H1 (cell line): Measurements from ENCODE around the gene DIABLO. TPM values are rescaled to one million over a fixed set of nuclear protein-coding genes. Genes with fewer than 3 reads are reported as not detected.

Source experiments
- CTCF ChIA-PET: fragments of 300-600 bp; sonication (Branson Sonifier 250); formaldehyde crosslinking; loops from one replicate; lab custom pipeline; 2021; ENCODE audit not compliant: partially characterized antibody; lab: Charles Lee
- POLR2A ChIA-PET: fragments of 300-600 bp; sonication (Branson Sonifier 250); formaldehyde crosslinking; loops from one replicate; lab custom pipeline; 2021; ENCODE audit warnings: inconsistent platforms; ENCODE audit not compliant: partially characterized antibody; lab: Charles Lee
- DNase-seq, 2 experiments: peaks; one replicate each; pipeline versions ENCODE4 v3.0.0 to v3.0.0-alpha.2; 2010 to 2022; ENCODE audit warnings: low spot score in 2 of 2, low read depth in 1 of 2, mixed read lengths in 1 of 2
- FAIRE-seq: peaks from 2 replicates; lab custom pipeline; 2011; peaks lifted over from hg19 to GRCh38; lab: Jason Lieb, UNC
- H2AFZ ChIP-seq: 2 replicates; pipeline ENCODE4 v1.8.1; 2012; ENCODE audit warnings: low read length, inconsistent platforms
- H2AK5ac ChIP-seq: 2 replicates; pipeline ENCODE4 v1.6.1; 2013; ENCODE audit warnings: low read depth, low read length
- H2BK120ac ChIP-seq: replicated peaks from 2 replicates; pipeline ENCODE3; 2013; ENCODE audit warnings: low read depth, low read length, inconsistent platforms
- H2BK12ac ChIP-seq: 2 replicates; pipeline ENCODE4 v1.6.1; 2013; ENCODE audit warnings: low read depth, low read length
- H2BK15ac ChIP-seq: 2 replicates; pipeline ENCODE4 v1.6.1; 2013; ENCODE audit warnings: low read length
- H2BK20ac ChIP-seq: 2 replicates; pipeline ENCODE4 v1.6.1; 2013; ENCODE audit warnings: low read length
- H2BK5ac ChIP-seq: 2 replicates; pipeline ENCODE4 v1.6.1; 2013; ENCODE audit warnings: low read depth, low read length
- H3K14ac ChIP-seq: 2 replicates; pipeline ENCODE4 v1.6.1; 2013; ENCODE audit warnings: inconsistent platforms; ENCODE audit not compliant: insufficient read length
- H3K18ac ChIP-seq: 2 replicates; pipeline ENCODE4 v1.6.1; 2013; ENCODE audit warnings: low read length; ENCODE audit errors: extremely low read depth
- H3K23ac ChIP-seq: 2 replicates; pipeline ENCODE4 v1.6.1; 2013; ENCODE audit warnings: inconsistent platforms; ENCODE audit not compliant: insufficient read length
- H3K23me2 ChIP-seq: 2 replicates; pipeline ENCODE4 v1.6.1; 2013; ENCODE audit warnings: low read depth, low read length
- H3K27ac ChIP-seq: 2 replicates; pipeline ENCODE4 v1.6.1; 2011; ENCODE audit warnings: low read depth, low read length, inconsistent platforms
- H3K27me3 ChIP-seq, 4 experiments: replicated peaks in 1 of 4; 1 replicate in 1 of 4; 2 replicates in 3 of 4; pipeline versions ENCODE4 v1.6.1 to v1.8.1; 2011 to 2013; ENCODE audit warnings: low read length in 3 of 4, mild to moderate bottlenecking in 3 of 4, inconsistent platforms in 2 of 4, mixed read lengths in 2 of 4, moderate library complexity in 1 of 4; ENCODE audit not compliant: control insufficient read depth in 3 of 4, insufficient read depth in 3 of 4; ENCODE audit errors: extremely low read depth in 1 of 4
- H3K36me3 ChIP-seq, 4 experiments: 2 replicates each; pipeline versions ENCODE4 v1.6.1 to v1.8.1; 2011 to 2013; ENCODE audit warnings: mild to moderate bottlenecking in 4 of 4, low read length in 3 of 4, moderate library complexity in 2 of 4, control low read depth in 1 of 4, inconsistent platforms in 1 of 4; ENCODE audit not compliant: insufficient read depth in 4 of 4, control insufficient read depth in 2 of 4
- H3K4ac ChIP-seq: replicated peaks from 2 replicates; pipeline ENCODE3; 2013; ENCODE audit warnings: low read length, low read depth, mixed read lengths, inconsistent platforms; ENCODE audit not compliant: insufficient read length
- H3K4me1 ChIP-seq, 4 experiments: replicated peaks in 1 of 4; 1 replicate in 1 of 4; 2 replicates in 3 of 4; pipeline versions ENCODE4 v1.6.1 to v1.8.1; 2011 to 2013; ENCODE audit warnings: low read length in 3 of 4, inconsistent platforms in 2 of 4, mixed read lengths in 1 of 4; ENCODE audit not compliant: insufficient read depth in 4 of 4, control insufficient read depth in 3 of 4
- H3K4me2 ChIP-seq, 2 experiments: 2 replicates each; pipeline versions ENCODE4 v1.6.1 to v1.8.1; 2011 to 2013; ENCODE audit warnings: low read depth in 2 of 2, low read length in 2 of 2, control low read depth in 1 of 2, inconsistent platforms in 1 of 2, mild to moderate bottlenecking in 1 of 2; ENCODE audit not compliant: insufficient read depth in 1 of 2
- H3K4me3 ChIP-seq, 4 experiments: fragments of 200-600, 300-600 bp in 1 of 4; sonication (generic), shearing (Covaris generic), sonication (Bioruptor Twin) in 1 of 4; 2 replicates each; pipeline versions ENCODE4 v1.5.1 to v1.8.1; 2011 to 2016; ENCODE audit warnings: low read length in 4 of 4, low read depth in 3 of 4, control low read depth in 2 of 4, inconsistent platforms in 2 of 4, mild to moderate bottlenecking in 2 of 4, mixed read lengths in 1 of 4, moderate library complexity in 1 of 4; ENCODE audit not compliant: insufficient read depth in 2 of 4; ENCODE audit errors: extremely low read depth in 1 of 4
- H3K56ac ChIP-seq: replicated peaks from 2 replicates; pipeline ENCODE3; 2013; ENCODE audit warnings: low read depth, mild to moderate bottlenecking, mixed read lengths, low read length, inconsistent platforms; ENCODE audit not compliant: insufficient read length
- H3K79me1 ChIP-seq: 2 replicates; pipeline ENCODE4 v1.6.1; 2013; ENCODE audit warnings: low read depth, low read length, control low read depth
- H3K79me2 ChIP-seq, 2 experiments: 2 replicates each; pipeline versions ENCODE4 v1.6.1 to v1.8.1; 2012 to 2013; ENCODE audit warnings: low read length in 2 of 2, mild to moderate bottlenecking in 2 of 2, inconsistent platforms in 1 of 2; ENCODE audit not compliant: insufficient read depth in 2 of 2, control insufficient read depth in 1 of 2
- H3K9ac ChIP-seq, 4 experiments: replicated peaks in 1 of 4; 1 replicate in 1 of 4; 2 replicates in 3 of 4; pipeline versions ENCODE4 v1.6.1 to v1.8.1; 2011 to 2013; ENCODE audit warnings: low read depth in 3 of 4, low read length in 3 of 4, control low read depth in 2 of 4, mild to moderate bottlenecking in 2 of 4, moderate library complexity in 2 of 4, inconsistent platforms in 1 of 4; ENCODE audit errors: extremely low read depth in 1 of 4
- H3K9me3 ChIP-seq, 2 experiments: 2 replicates each; pipeline versions ENCODE4 v1.6.1 to v1.8.1; 2012 to 2013; ENCODE audit warnings: mild to moderate bottlenecking in 2 of 2, moderate library complexity in 2 of 2, control low read depth in 1 of 2, inconsistent platforms in 1 of 2, low read depth in 1 of 2, low read length in 1 of 2, mixed read lengths in 1 of 2; ENCODE audit not compliant: insufficient read depth in 2 of 2
- H4K20me1 ChIP-seq, 2 experiments: replicated peaks in 1 of 2; 2 replicates each; pipeline versions ENCODE3 to v1.8.1; 2011 to 2013; ENCODE audit warnings: inconsistent platforms in 2 of 2, low read length in 2 of 2, mild to moderate bottlenecking in 1 of 2; ENCODE audit not compliant: insufficient read depth in 2 of 2, control insufficient read depth in 1 of 2
- H4K5ac ChIP-seq: 2 replicates; pipeline ENCODE4 v1.6.1; 2013; ENCODE audit warnings: low read length, low read depth, mixed read lengths, inconsistent platforms; ENCODE audit not compliant: insufficient read length
- H4K8ac ChIP-seq: 2 replicates; pipeline ENCODE4 v1.8.0; 2013; ENCODE audit warnings: mild to moderate bottlenecking, moderate library complexity, low read length, inconsistent platforms; ENCODE audit not compliant: insufficient read depth; ENCODE audit errors: extremely low read depth
- H4K91ac ChIP-seq: replicated peaks from 2 replicates; pipeline ENCODE3; 2013; ENCODE audit warnings: low read length, mixed read lengths, inconsistent platforms; ENCODE audit not compliant: insufficient read length
- CBX8 ChIP-seq: fragments of 300-800, 300-1000 bp; sonication (generic); IDR thresholded peaks from 2 replicates; pipeline ENCODE4 v1.7.1; 2016; ENCODE audit warnings: low read depth, low read length, borderline replicate concordance
- CHD2 ChIP-seq: IDR thresholded peaks from 2 replicates; pipeline ENCODE4 v1.6.1; 2012; ENCODE audit warnings: low read length, improper control_type of control experiment
- CTBP2 ChIP-seq: IDR thresholded peaks from 2 replicates; pipeline ENCODE4 v1.7.0; 2011; ENCODE audit warnings: borderline replicate concordance, mild to moderate bottlenecking, moderate library complexity, mixed read lengths, low read length; ENCODE audit not compliant: insufficient read depth, insufficient read length
- GABPA ChIP-seq: IDR thresholded peaks from 2 replicates; pipeline ENCODE4 v1.6.1; 2011; ENCODE audit warnings: mild to moderate bottlenecking, low read length, moderate library complexity, borderline replicate concordance; ENCODE audit not compliant: insufficient read depth
- HDAC6 ChIP-seq: IDR thresholded peaks from one replicate; pipeline ENCODE4 v1.7.1; 2012; ENCODE audit warnings: low read depth, mild to moderate bottlenecking, inconsistent platforms, low read length, moderate library complexity
- KDM1A ChIP-seq: fragments of 200-600, 300-600 bp; sonication (generic); IDR thresholded peaks from 2 replicates; pipeline ENCODE4 v1.7.1; 2016; ENCODE audit warnings: mild to moderate bottlenecking, low read length, borderline replicate concordance
- POU5F1 ChIP-seq: IDR thresholded peaks from 2 replicates; pipeline ENCODE4 v1.6.1; 2011; ENCODE audit warnings: low read depth, mild to moderate bottlenecking, low read length, moderate library complexity
- RNF2 ChIP-seq: fragments of 200-900, 300-1000 bp; sonication (generic); IDR thresholded peaks from 2 replicates; pipeline ENCODE4 v1.7.1; 2016; ENCODE audit warnings: borderline replicate concordance, low read depth, mild to moderate bottlenecking, antibody characterized with exemption, low read length; ENCODE audit not compliant: poor library complexity, severe bottlenecking; ENCODE audit errors: missing control alignments
- RXRA ChIP-seq: IDR thresholded peaks from 2 replicates; pipeline ENCODE4 v1.6.1; 2011; ENCODE audit warnings: low read depth, mild to moderate bottlenecking, low read length, moderate library complexity; ENCODE audit not compliant: insufficient read depth
- SIRT6 ChIP-seq: IDR thresholded peaks from one replicate; pipeline ENCODE4 v1.7.1; 2012; ENCODE audit warnings: low read length, inconsistent platforms
- SP1 ChIP-seq: IDR thresholded peaks from 2 replicates; pipeline ENCODE4 v1.6.1; 2011; ENCODE audit warnings: low read depth, low read length
- YY1 ChIP-seq: IDR thresholded peaks from 2 replicates; pipeline ENCODE4 v1.6.1; 2011; ENCODE audit warnings: low read depth, mild to moderate bottlenecking, low read length
- WGBS, 2 experiments: shearing (Covaris generic) in 1 of 2; methylation state at CpG; one replicate each; pipeline versions ENCODE4 v1.1.6 to v1.1.7; 2013 to 2015; ENCODE audit warnings: low lambda C conversion rate in 2 of 2, mixed read lengths in 2 of 2, inconsistent platforms in 1 of 2, low coverage in 1 of 2, missing lambda C conversion rate in 1 of 2; ENCODE audit not compliant: insufficient replicate concordance in 2 of 2, insufficient coverage in 1 of 2, insufficient read length in 1 of 2; ENCODE audit errors: extremely low coverage in 1 of 2, missing lambda C conversion rate in 1 of 2; 5-methylcytosine and 5-hydroxymethylcytosine counted together
- polyA plus RNA-seq, 7 experiments: library from polyadenylated mRNA; depleted of rRNA in 3 of 7; stranded (reverse) in 5 of 7; unstranded in 2 of 7; fragments of >200 nt in 5 of 7; fragments of 200-250 nt in 2 of 7; gene quantifications; 1 replicate in 5 of 7; 2 replicates in 1 of 7; 4 replicates in 1 of 7; pipeline versions ENCODE4 v1.2.1 to v1.2.3, GENCODE V29; 2011 to 2013; ENCODE audit warnings: missing spikeins in 2 of 7, mixed read lengths in 2 of 7
- total RNA-seq: library from RNA; stranded (reverse); fragmentation: NEBNext Ultra II Directional; extraction: Animal tissue kit (Norgen Biotek cat#: 25700); gene quantifications from 2 replicates; pipeline ENCODE4 v1.2.1, GENCODE V29; 2021
- TF ChIP-seq, protein P1 (sequence below): IDR thresholded peaks from 2 replicates; pipeline ENCODE4 v1.6.1; 2011; ENCODE audit warnings: low read length, improper control_type of control experiment

DIABLO gene
- total and polyA plus RNA-seq, 2 of the 8 experiments (the other 6 are each of a cell fraction or from before 2014, with no cell fraction given): 65.2 to 68.3 TPM

DNA sequence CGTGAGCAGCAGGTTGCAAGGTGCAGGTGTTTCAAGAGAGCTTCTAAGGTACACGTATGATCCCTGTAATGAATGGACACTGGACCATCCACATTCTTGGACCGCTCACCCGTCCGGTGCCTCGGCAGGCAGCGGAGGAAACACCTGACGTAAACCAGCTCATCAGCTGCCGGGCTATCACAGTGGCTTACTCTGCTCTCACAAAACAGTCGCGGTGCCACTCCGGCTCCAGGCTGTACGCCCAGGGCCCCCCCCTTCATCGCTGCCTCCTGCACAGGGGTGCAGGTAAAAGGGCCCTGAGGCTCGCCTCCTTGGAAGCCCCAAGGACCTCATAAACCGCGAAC, 40.0 kb upstream of the DIABLO start:
- no peak overlapping the region for H2BK120ac ChIP-seq
- peak overlapping the region; percentile 68; the same call in 1 of the 2 replicates for H2BK12ac ChIP-seq
- ChIA-PET CTCF (no interaction called here), POLR2A (interaction anchor here (1.1 kb wide), 1 partner anchor 9 kb away, joined by 6 read pairs; no protein-coding TSS in a partner anchor)
- H3K4me1 ChIP-seq: no peaks in the 10 kb centered on the region; a peak in 2 of 7 replicates
- TF ChIP-seq HDAC6: no peak
- TF ChIP-seq GABPA: no peak
- TF ChIP-seq KDM1A: no peak
- no peak for TF ChIP-seq SIRT6
- TF ChIP-seq RXRA: no peak
- no peak for TF ChIP-seq YY1
- no peak for TF ChIP-seq CHD2
- TF ChIP-seq POU5F1: no peak
- TF ChIP-seq RNF2: no peak
- TF ChIP-seq, protein P1, sequence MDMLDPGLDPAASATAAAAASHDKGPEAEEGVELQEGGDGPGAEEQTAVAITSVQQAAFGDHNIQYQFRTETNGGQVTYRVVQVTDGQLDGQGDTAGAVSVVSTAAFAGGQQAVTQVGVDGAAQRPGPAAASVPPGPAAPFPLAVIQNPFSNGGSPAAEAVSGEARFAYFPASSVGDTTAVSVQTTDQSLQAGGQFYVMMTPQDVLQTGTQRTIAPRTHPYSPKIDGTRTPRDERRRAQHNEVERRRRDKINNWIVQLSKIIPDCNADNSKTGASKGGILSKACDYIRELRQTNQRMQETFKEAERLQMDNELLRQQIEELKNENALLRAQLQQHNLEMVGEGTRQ: no peak
- TF ChIP-seq CTBP2: no peak
- TF ChIP-seq SP1: no peak
- no peak for TF ChIP-seq CBX8
- no peak overlapping the region for H4K5ac ChIP-seq
- H2BK5ac ChIP-seq: peak overlapping the region; percentile 99
- peak overlapping the region; percentile 99 for H4K91ac ChIP-seq
- H3K9ac ChIP-seq: peak overlapping the region; percentile 59 to 97 (median 88)
- H3K9me3 ChIP-seq: no peaks in the 10 kb centered on the region
- H2BK20ac ChIP-seq: no peak overlapping the region
- H2BK15ac ChIP-seq: peak overlapping the region; percentile 46; the same call in 1 of the 2 replicates
- DNase-seq (no peak), FAIRE-seq (no peak)
- peaks cover 2% of the 10 kb centered on the region; the same call in 1 of the 2 replicates for H3K23me2 ChIP-seq
- H3K27me3 ChIP-seq: no peaks in the 10 kb centered on the region
- H2AFZ ChIP-seq: peak overlapping the region; percentile 97
- H3K56ac ChIP-seq: peak overlapping the region; percentile 80
- H3K14ac ChIP-seq: no peak overlapping the region
- peak overlapping the region; percentile 54 to 99 (median 94) for H3K4me3 ChIP-seq
- H3K36me3 ChIP-seq: peaks cover 0 to 10% (median 6%) of the 10 kb centered on the region in 4 experiments; a peak in 5 of 8 replicates
- no peak overlapping the region for H2AK5ac ChIP-seq
- peak overlapping the region; percentile 94; the same call in 1 of the 2 replicates for H3K18ac ChIP-seq
- peak overlapping the region; percentile 100 for H4K8ac ChIP-seq
- H3K23ac ChIP-seq: no peak overlapping the region
- no peak overlapping the region for H3K4ac ChIP-seq
- 5% methylated on average over 16 of the region's 17 CpGs; no CpG with 5 or more reads in 1 of the 2 experiments for WGBS, 2 experiments
- H4K20me1 ChIP-seq: no peaks in the 10 kb centered on the region
- H3K79me1 ChIP-seq: no peaks in the 10 kb centered on the region
- peaks cover 0 to 7% of the 10 kb centered on the region in 2 experiments; a peak in 1 of 4 replicates for H3K79me2 ChIP-seq
- peak overlapping the region; percentile 74 to 98 for H3K4me2 ChIP-seq
- peak overlapping the region; percentile 86 for H3K27ac ChIP-seq
